CD4-positive, alpha-beta T cell treated with Interleukin-12 subunit alpha and Interleukin-12 subunit beta, for 1 hour (primary cell): ENCODE measurements around the gene TAP1.
A peak's percentile ranks its signal among the peaks of the same experiment; 100 is the strongest.

Source experiments
- DNase-seq: peaks from one replicate; pipeline ENCODE4 v3.0.0-alpha.2; 2020

Gene TAP1

DNA sequence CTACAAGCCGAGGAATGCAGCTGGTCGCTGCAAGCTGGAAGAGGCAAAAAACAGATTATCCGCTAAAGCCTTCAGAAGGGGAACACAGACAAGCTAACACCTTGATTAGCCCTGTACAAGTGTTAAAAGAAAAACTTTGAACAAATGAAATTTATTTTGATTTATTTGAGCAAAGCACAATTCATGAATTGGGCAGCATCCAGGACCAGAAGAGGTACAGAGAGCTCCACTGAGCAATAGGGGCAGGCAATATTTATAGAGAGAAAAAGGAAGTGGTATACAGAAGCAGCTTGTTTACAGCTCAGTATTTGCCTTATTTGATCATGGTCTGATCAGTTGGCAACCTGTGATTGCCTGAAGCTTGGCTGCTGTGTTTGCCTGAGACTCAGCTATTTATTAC is 54.3 kb downstream of the TAP1 start:
- DNase-seq = no peak

GRCh38 chr6:32796848-32797776 is 56.4 kb downstream of the TAP1 start:
- peak; percentile 77 for DNase-seq
